Measurements from ENCODE around the gene CREBRF.
"Not testable (repeated sequence)": the region's sequence is repeated elsewhere in the genome, so short reads cannot be mapped to it uniquely, and the experiment has no call there.

CREBRF gene

GRCh38 chr5:173075970-173076369 is 19.8 kb downstream of the CREBRF start:
- in situ Hi-C loops (cut with MboI; ENCODE audit: low sequenced_read_pairs): no loop called here

DNA sequence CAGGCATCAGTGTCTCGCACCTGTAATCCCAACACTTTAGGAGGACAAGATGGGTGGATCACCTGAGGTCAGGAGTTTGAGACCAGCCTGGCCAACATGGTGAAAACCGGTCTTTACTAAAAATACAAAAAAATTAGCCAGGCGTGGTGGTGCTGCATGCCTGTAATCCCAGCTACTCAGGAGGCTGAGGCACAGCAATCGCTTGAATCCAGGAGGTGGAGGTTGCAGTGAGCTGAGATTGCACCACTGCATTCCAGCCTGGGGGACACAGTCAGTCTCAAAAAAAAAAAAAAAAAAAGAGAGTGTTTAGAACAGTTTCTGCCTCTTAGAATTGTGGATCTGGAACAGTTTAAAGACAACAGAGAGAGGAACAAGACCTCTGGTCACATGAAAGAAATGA is 20.3 kb downstream of the CREBRF start:
- in situ Hi-C loops (cut with MboI; ENCODE audit: low sequenced_read_pairs): not testable (repeated sequence)

- in situ Hi-C loops (cut with MboI; ENCODE audit: low sequenced_read_pairs): no loop called here
Observed at GRCh38 chr5:173078878-173079277, 22.7 kb downstream of the CREBRF start.

DNA sequence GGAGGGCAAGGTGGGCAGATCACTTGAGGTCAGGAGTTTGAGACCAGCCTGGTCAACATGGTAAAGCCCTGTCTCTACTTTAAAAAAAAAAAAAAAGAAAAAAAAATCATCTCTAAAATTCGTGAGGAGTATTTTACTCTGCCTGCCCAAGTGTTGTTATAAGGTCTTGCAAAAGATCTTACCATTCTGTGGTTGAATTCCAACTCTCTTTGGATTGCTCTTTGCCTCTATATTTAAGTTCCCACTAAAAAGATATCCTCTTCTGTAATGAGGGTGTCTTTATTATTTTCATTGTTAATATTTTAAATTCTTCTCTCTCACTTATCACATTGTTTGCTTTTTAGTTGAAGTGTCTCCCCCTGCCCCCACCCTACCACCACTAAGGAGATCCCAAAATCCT is 33.4 kb downstream of the CREBRF start:
- in situ Hi-C loops (cut with MboI; ENCODE audit: low sequenced_read_pairs): no loop called here

DNA sequence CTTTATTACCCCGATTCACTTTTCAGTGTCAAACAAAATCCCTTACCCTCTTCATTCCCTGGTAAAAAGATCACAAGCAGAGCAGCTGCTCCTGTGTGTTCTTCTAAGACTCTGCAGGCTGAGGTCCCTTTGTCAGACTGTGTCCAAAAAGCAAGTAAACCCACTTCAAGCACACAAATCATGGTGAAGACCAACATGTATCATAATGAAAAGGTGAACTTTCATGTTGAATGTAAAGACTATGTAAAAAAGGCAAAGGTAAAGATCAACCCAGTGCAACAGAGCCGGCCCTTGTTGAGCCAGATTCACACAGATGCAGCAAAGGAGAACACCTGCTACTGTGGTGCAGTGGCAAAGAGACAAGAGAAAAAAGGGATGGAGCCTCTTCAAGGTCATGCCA is 34.5 kb downstream of the CREBRF start:
- in situ Hi-C loops (cut with MboI; ENCODE audit: low sequenced_read_pairs): no loop called here

GRCh38 chr5:173091981-173092380 is 35.8 kb downstream of the CREBRF start:
- in situ Hi-C loops (cut with MboI; ENCODE audit: low sequenced_read_pairs): no loop called here

DNA sequence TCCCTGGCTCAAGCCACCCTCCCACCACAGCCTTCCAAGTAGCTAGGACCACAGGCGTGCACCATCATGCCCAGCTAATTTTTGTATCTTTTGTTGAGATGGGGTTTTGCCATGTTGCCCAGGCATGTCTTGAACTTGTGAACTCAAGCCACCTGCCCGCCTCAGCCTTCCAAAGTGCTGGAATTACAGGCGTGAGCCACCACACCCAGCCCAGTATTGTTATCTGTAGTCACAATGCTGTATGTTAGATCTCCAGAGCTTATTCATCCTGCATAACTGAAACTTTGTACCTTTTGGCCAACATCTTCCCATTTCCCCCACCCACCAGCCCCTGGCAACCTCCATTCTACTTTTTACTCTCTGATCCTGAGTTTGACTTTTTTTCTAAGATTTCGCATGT is 37.5 kb downstream of the CREBRF start:
- in situ Hi-C loops (cut with MboI; ENCODE audit: low sequenced_read_pairs): no loop called here

GRCh38 chr5:173094012-173094661 is 38.0 kb downstream of the CREBRF start:
- in situ Hi-C loops (cut with MboI; ENCODE audit: low sequenced_read_pairs): no loop called here

DNA sequence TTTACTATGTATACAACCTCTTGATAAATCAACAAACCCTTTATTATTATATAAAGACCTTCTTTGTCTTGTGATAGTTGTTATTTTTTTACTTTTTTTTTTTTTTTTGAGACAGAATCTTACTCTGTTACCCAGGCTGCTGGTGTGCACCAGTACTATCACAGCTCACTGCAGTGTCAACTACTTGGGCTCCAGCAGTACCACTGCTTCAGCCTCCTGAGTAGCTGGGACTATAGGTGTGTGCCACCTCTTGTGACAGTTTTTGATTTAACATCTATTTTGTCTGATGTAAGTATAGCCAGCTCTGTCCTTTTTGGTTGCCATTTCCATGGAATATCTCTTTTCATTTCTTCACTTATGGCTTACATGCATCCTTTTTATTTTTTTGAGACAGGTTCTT is 42.6 kb downstream of the CREBRF start:
- in situ Hi-C loops (cut with MboI; ENCODE audit: low sequenced_read_pairs): no loop called here

DNA sequence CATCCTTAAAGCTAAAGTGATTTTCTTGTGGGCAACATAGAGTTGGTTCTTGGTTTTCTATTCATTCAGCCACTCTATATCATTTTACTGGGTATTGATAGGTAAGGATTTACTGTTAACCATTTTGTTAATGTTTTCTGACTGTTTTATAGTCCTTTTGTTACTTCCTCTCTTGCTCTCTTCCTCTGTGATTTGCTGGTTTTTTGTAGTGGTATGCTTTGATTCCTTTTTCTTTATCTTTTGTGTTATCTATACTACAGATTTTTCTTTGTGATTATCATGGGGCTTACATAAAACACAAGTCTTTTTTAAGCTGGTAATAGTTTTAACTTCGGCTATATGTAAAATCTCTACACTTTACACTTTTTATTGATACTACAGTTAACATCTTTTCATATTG is 43.3 kb downstream of the CREBRF start:
- in situ Hi-C loops (cut with MboI; ENCODE audit: low sequenced_read_pairs): no loop called here

- in situ Hi-C loops (cut with MboI; ENCODE audit: low sequenced_read_pairs): no loop called here
Observed at GRCh38 chr5:173101245-173101644, 45.1 kb downstream of the CREBRF start.

DNA sequence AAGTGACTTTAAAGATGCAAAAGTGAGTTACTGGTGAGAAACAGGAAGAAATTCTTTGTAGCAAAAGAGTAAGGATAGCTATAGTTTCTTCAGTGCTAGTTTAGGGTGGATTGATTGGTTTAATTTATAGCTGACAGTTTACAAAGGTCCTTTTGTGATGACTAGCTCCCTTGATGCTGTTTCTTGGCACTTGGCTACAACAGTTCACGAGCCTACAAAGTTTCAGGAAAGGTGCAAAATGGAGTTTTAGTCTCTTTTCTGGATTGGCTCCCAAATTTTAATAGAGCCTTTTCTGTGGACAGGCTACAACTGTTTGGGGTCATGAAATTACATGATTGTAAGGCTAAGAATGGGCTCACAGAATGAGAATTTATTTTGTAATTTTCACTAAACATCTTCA is 47.3 kb downstream of the CREBRF start:
- in situ Hi-C loops (cut with MboI; ENCODE audit: low sequenced_read_pairs): no loop called here

- in situ Hi-C loops (cut with MboI; ENCODE audit: low sequenced_read_pairs): no loop called here
Observed at GRCh38 chr5:173108914-173109313, 52.8 kb downstream of the CREBRF start.

DNA sequence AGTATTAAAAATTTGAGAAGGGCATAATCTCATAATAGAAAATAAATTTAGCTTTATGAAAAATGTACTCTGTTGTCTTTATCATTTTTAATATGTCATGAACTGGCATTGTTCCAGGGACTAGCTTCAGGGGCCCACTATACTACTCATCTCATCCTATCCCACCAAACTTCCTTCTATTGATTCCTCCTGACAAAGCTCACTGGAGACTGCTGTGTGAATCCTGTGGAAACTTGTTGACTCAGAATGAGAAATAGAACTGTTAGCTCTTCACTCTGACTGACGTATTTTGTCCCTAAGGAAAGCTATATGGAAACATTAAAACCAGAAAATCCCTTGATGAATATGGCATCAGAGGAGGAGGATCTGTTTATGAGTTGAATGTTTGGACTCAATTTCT is 58.4 kb downstream of the CREBRF start:
- in situ Hi-C loops (cut with MboI; ENCODE audit: low sequenced_read_pairs): no loop called here

- in situ Hi-C loops (cut with MboI; ENCODE audit: low sequenced_read_pairs): no loop called here
Observed at GRCh38 chr5:173119719-173120118, 63.6 kb downstream of the CREBRF start.

DNA sequence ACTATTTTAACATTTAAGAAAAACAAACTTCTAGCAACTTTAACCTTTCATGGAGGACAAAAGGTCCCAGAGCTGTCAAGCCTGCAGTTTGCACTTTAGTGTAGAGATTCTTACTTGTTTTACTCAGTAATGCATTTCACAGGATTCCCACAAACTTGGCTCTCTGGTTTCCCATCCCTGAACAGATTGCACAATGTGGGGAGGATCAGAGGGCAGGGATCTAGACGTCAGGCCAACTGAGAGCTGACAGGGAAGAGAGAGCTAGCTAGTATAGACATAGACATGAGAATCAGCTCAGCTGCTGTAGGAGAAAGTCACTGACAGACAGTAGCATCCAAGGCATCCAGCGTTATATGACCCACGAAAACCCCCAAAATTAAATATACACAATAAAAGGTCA is 67.3 kb downstream of the CREBRF start:
- in situ Hi-C loops (cut with MboI; ENCODE audit: low sequenced_read_pairs): no loop called here

DNA sequence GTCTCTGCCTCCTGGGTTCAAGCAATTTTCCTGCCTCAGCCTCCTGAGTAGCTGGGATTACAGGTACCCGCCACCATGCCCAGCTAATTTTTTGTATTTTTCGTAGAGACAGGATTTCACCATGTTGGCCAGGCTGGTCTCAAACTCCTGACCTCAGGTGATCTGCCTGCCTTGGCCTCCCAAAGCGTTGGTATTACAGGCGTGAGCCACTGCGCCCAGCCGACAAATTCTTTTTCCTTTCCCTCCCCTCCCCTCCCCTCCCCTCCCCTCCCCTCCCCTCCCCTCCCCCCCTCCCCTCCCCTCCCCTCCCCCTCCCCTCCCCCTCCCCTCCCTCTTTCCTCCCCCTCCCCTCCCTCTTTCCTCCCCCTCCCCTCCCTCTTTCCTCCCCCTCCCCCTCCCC is 76.0 kb downstream of the CREBRF start:
- in situ Hi-C loops (cut with MboI; ENCODE audit: low sequenced_read_pairs): not testable (repeated sequence)

DNA sequence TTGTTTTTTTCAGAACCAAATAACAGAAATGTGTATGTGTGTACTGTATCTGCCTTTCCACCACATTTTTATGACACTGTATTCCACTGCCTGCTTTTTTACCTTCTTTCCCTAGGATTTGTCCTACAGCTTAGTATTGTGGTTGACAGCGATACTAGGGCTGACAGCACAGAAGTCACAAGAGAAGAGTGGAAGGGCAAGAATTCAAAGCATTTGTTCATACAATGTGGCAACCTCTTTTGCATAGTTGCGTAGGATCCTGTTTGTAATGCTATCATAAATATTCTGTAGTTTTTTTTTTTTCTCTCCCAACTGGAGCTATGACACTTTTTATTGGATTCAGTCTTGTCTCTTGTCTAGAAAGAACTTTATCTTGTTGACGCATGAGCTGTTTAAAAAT is 82.6 kb downstream of the CREBRF start:
- in situ Hi-C loops (cut with MboI; ENCODE audit: low sequenced_read_pairs): no loop called here

- in situ Hi-C loops (cut with MboI; ENCODE audit: low sequenced_read_pairs): no loop called here
Observed at GRCh38 chr5:173139631-173140030, 83.5 kb downstream of the CREBRF start.

DNA sequence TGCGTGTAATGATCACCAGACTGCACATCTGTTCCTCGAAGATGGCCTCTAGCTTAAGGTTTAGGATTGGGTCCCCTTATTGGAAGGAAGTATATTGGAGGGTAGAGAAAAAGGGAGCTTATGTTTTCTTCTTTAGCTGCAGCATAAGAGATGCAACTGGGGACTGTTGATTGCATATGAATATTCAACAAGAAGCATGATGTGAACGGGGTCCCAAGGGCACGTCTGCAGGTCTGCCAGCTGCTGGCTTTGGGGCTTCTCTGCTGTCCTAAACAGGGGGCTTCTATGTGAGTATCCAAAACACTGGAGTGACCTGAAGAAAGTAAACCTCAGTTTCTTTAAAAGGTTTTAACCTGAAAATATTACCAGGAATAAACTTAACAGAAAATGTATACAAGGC is 84.6 kb downstream of the CREBRF start:
- in situ Hi-C loops (cut with MboI; ENCODE audit: low sequenced_read_pairs): no loop called here

- in situ Hi-C loops (cut with MboI; ENCODE audit: low sequenced_read_pairs): no loop called here
Observed at GRCh38 chr5:173143567-173143966, 87.4 kb downstream of the CREBRF start.

GRCh38 chr5:173144200-173145176 is 88.3 kb downstream of the CREBRF start, which contains the start of gene BNIP1:
Gene BNIP1 (plus strand): TSS chr5:173144531. CDS start chr5:173144546, 15 bp downstream.
- in situ Hi-C loops (cut with MboI; ENCODE audit: low sequenced_read_pairs): no loop called here
